HCT116 (cell line): ENCODE measurements around the gene DIO1. TPM values are rescaled to one million over a fixed set of nuclear protein-coding genes. Genes with fewer than 3 reads are reported as not detected.

Experiments used
- ATAC-seq: fragments of 200-7000 bp; cut with Tn5 transposase; 2 replicates; pipeline ENCODE4 v1.9.1; 2020; ENCODE audit warnings: mild to moderate bottlenecking, moderate library complexity
- BruUV-seq: library from RNA; stranded (reverse); fragments of 400-500 nt; replicated peaks from 2 replicates; lab custom pipeline; 2021; lab: Mats Ljungman, UMichigan
- CTCF ChIA-PET: fragments of 300-600 bp; sonication (Branson Sonifier 250); formaldehyde crosslinking; loops from one replicate; lab custom pipeline; 2021; ENCODE audit warnings: antibody characterized with exemption; lab: Charles Lee
- POLR2A ChIA-PET: fragments of 300-600, 350-600 bp; sonication (Branson Sonifier 250); formaldehyde crosslinking; loops from one replicate; lab custom pipeline; 2021; ENCODE audit warnings: antibody characterized with exemption; lab: Charles Lee
- RAD21 ChIA-PET, 2 experiments: fragments of 300-600 bp; sonication (Branson Sonifier 250); formaldehyde crosslinking; loops; one replicate each; lab custom pipeline; 2023; ENCODE audit warnings: low total read pairs in 2 of 2; ENCODE audit not compliant: uncharacterized antibody in 2 of 2, unreplicated experiment in 2 of 2, low non-redundant PET in 1 of 2; lab: Charles Lee
- DNase-seq: peaks from one replicate; pipeline ENCODE4 v3.0.0-alpha.2; 2010; ENCODE audit warnings: low read depth, low spot score
- H2AFZ ChIP-seq: fragments of 200-600 bp; shearing (Covaris generic), sonication (generic); 2 replicates; pipeline ENCODE4 v1.6.1; 2017; ENCODE audit warnings: low read depth, mixed run types, mixed read lengths, antibody characterized with exemption, low read length; ENCODE audit not compliant: poor library complexity, severe bottlenecking
- H3K27ac ChIP-seq: 2 replicates; pipeline ENCODE4 v1.5.1; 2012; ENCODE audit warnings: low read depth, low read length
- H3K27me3 ChIP-seq: fragments of 200-600 bp; sonication (generic); 2 replicates; pipeline ENCODE4 v1.6.1; 2016; ENCODE audit warnings: mixed run types, low read length, mixed read lengths; ENCODE audit not compliant: insufficient read depth
- H3K36me3 ChIP-seq, 2 experiments: fragments of 200-500 bp in 1 of 2; fragments of 200-600 bp in 1 of 2; sonication (Bioruptor generic) in 1 of 2; sonication (generic) in 1 of 2; 2 replicates each; pipeline versions ENCODE4 v1.5.1 to v1.6.1; 2014 to 2016; ENCODE audit warnings: low read length in 2 of 2, inconsistent platforms in 1 of 2, mixed read lengths in 1 of 2, mixed run types in 1 of 2; ENCODE audit not compliant: insufficient read depth in 2 of 2, control insufficient read depth in 1 of 2
- H3K4me1 ChIP-seq, 2 experiments: fragments of 200-600 bp in 1 of 2; sonication (generic) in 1 of 2; 2 replicates each; pipeline versions ENCODE4 v1.5.1 to v1.6.1; 2012 to 2017; ENCODE audit warnings: low read length in 2 of 2, inconsistent platforms in 1 of 2, mild to moderate bottlenecking in 1 of 2, mixed read lengths in 1 of 2, mixed run types in 1 of 2, moderate library complexity in 1 of 2; ENCODE audit not compliant: insufficient read depth in 2 of 2, control insufficient read depth in 1 of 2
- H3K4me2 ChIP-seq: fragments of 200-600 bp; sonication (generic); 2 replicates; pipeline ENCODE4 v1.6.1; 2017; ENCODE audit warnings: mixed run types, low read length, mixed read lengths
- H3K4me3 ChIP-seq, 2 experiments: fragments of 200-600 bp in 1 of 2; sonication (generic) in 1 of 2; replicated peaks in 1 of 2; 2 replicates each; pipeline ENCODE4 v1.5.1; 2011 to 2016; ENCODE audit warnings: low read length in 2 of 2, control low read depth in 1 of 2, low read depth in 1 of 2, mild to moderate bottlenecking in 1 of 2, mixed read lengths in 1 of 2, mixed run types in 1 of 2
- H3K79me2 ChIP-seq: fragments of 200-600 bp; sonication (generic); 2 replicates; pipeline ENCODE4 v1.6.1; 2017; ENCODE audit warnings: mild to moderate bottlenecking, mixed run types, low read length, moderate library complexity, mixed read lengths; ENCODE audit not compliant: insufficient read depth
- H3K9ac ChIP-seq: fragments of 200-600 bp; sonication (generic); 2 replicates; pipeline ENCODE4 v1.6.1; 2016; ENCODE audit warnings: low read length, mixed read lengths
- H3K9me2 ChIP-seq: fragments of 200-600 bp; sonication (generic), shearing (Covaris generic); 2 replicates; pipeline ENCODE4 v1.6.1; 2017; ENCODE audit warnings: mixed run types, mild to moderate bottlenecking, moderate library complexity; ENCODE audit not compliant: insufficient read depth
- H3K9me3 ChIP-seq, 2 experiments: fragments of 200-500 bp in 1 of 2; fragments of 200-600 bp in 1 of 2; sonication (Bioruptor generic) in 1 of 2; sonication (generic) in 1 of 2; 2 replicates each; pipeline ENCODE4 v1.6.1; 2014 to 2017; ENCODE audit warnings: low read length in 2 of 2, mixed read lengths in 2 of 2, inconsistent platforms in 1 of 2, low read depth in 1 of 2, mild to moderate bottlenecking in 1 of 2, mixed run types in 1 of 2, moderate library complexity in 1 of 2; ENCODE audit not compliant: control insufficient read depth in 1 of 2, insufficient read depth in 1 of 2
- H4K20me1 ChIP-seq: fragments of 200-600 bp; sonication (generic), shearing (Covaris generic); 2 replicates; pipeline ENCODE4 v1.6.1; 2017; ENCODE audit warnings: mixed run types, mild to moderate bottlenecking, moderate library complexity; ENCODE audit not compliant: insufficient read depth
- ATF3 ChIP-seq: IDR thresholded peaks from 2 replicates; pipeline ENCODE4 v1.6.1; 2012
- CBX3 ChIP-seq: IDR thresholded peaks from 2 replicates; pipeline ENCODE4 v1.6.1; 2012; ENCODE audit warnings: low read depth
- EGR1 ChIP-seq: IDR thresholded peaks from 2 replicates; pipeline ENCODE4 v1.6.1; 2012; ENCODE audit warnings: low read depth
- ELF1 ChIP-seq: IDR thresholded peaks from 2 replicates; pipeline ENCODE4 v1.6.1; 2012; ENCODE audit warnings: low read depth, borderline replicate concordance
- EZH2 ChIP-seq: fragments of 200-600 bp; sonication (generic); IDR thresholded peaks from 2 replicates; pipeline ENCODE4 v1.6.1; 2017; ENCODE audit warnings: antibody characterized with exemption, mixed run types
- FOSL1 ChIP-seq: IDR thresholded peaks from 2 replicates; pipeline ENCODE4 v1.6.1; 2012; ENCODE audit warnings: low read depth
- POLR2A ChIP-seq: IDR thresholded peaks from 2 replicates; pipeline ENCODE4 v1.7.0; 2011; ENCODE audit warnings: borderline replicate concordance; ENCODE audit not compliant: insufficient read depth, insufficient read length; ENCODE audit errors: extremely low read depth
- RAD21 ChIP-seq: IDR thresholded peaks from 2 replicates; pipeline ENCODE4 v1.6.1; 2012; ENCODE audit warnings: low read depth, mild to moderate bottlenecking
- SIN3A ChIP-seq: IDR thresholded peaks from 2 replicates; pipeline ENCODE4 v1.6.1; 2012; ENCODE audit warnings: low read depth
- SRF ChIP-seq: IDR thresholded peaks from 2 replicates; pipeline ENCODE4 v1.6.1; 2012; ENCODE audit warnings: low read depth
- ZNF274 ChIP-seq: fragments of 200-500 bp; sonication (Bioruptor generic); IDR thresholded peaks from 2 replicates; pipeline ENCODE4 v1.6.1; 2014; ENCODE audit warnings: mild to moderate bottlenecking, low read depth, low read length, inconsistent platforms
- intact Hi-C: fragments of 100-400 bp; cut with micrococcal nuclease; formaldehyde crosslinking; loops from 2 replicates; pipeline ENCODE4 v1.10.0; 2022
- total RNA-seq: library from RNA; stranded (reverse); gene quantifications from one replicate; pipeline ENCODE4 v1.2.1, GENCODE V29; 2021; ENCODE audit not compliant: unreplicated experiment
- TF ChIP-seq, protein P1 (sequence below), 3 experiments: fragments of 200-600 bp in 1 of 3; sonication (generic) in 1 of 3; IDR thresholded peaks in 2 of 3; conservative IDR thresholded peaks in 1 of 3; 2 replicates each; pipeline ENCODE4 v1.5.1; 2012 to 2017; ENCODE audit warnings: low read depth in 2 of 3, low read length in 2 of 3, antibody characterized with exemption in 1 of 3, borderline replicate concordance in 1 of 3, control low read depth in 1 of 3, mild to moderate bottlenecking in 1 of 3, mixed read lengths in 1 of 3, mixed run types in 1 of 3, moderate library complexity in 1 of 3; ENCODE audit not compliant: insufficient read depth in 1 of 3

Gene DIO1
- total RNA-seq, 1 experiment from 2014 or later, result not detected

- Histone ChIP-seq H3K79me2 (peaks cover 58% of the 10 kb centered on the region), H3K9ac (no peak overlapping the region), H2AFZ (no peak overlapping the region), H3K4me1 (peaks cover 10 to 30% of the 10 kb centered on the region in 2 experiments; a peak in 3 of 4 replicates), H3K9me2 (no peaks in the 10 kb centered on the region), H3K27ac (no peak overlapping the region), H3K27me3 (no peaks in the 10 kb centered on the region), H3K4me3 (no peak overlapping the region), H4K20me1 (no peaks in the 10 kb centered on the region), H3K9me3 (no peaks in the 10 kb centered on the region), H3K4me2 (no peak overlapping the region), H3K36me3 (0 out of 4 replicates have a peak, but pooled peaks cover 5 to 6% of the 10 kb centered on the region in 2 experiments)
- CTCF ChIA-PET, result interaction anchor here (0.9 kb wide), 1 partner anchor 16 kb away, joined by 5 read pairs; no protein-coding TSS in a partner anchor
- RAD21 ChIA-PET, result no interaction called here
- intact Hi-C loops, result no loop called here
- ATAC-seq, result no peak
- BruUV-seq, result no TSS peak
- TF ChIP-seq POLR2A, result no peak
- TF ChIP-seq SRF, result no peak
- TF ChIP-seq EZH2, result no peak
- no peak for TF ChIP-seq CBX3
- no peak for TF ChIP-seq ATF3
- TF ChIP-seq FOSL1, result no peak
- TF ChIP-seq ELF1, result no peak
- no peak for TF ChIP-seq RAD21
- no peak for TF ChIP-seq EGR1
- TF ChIP-seq, protein P1, sequence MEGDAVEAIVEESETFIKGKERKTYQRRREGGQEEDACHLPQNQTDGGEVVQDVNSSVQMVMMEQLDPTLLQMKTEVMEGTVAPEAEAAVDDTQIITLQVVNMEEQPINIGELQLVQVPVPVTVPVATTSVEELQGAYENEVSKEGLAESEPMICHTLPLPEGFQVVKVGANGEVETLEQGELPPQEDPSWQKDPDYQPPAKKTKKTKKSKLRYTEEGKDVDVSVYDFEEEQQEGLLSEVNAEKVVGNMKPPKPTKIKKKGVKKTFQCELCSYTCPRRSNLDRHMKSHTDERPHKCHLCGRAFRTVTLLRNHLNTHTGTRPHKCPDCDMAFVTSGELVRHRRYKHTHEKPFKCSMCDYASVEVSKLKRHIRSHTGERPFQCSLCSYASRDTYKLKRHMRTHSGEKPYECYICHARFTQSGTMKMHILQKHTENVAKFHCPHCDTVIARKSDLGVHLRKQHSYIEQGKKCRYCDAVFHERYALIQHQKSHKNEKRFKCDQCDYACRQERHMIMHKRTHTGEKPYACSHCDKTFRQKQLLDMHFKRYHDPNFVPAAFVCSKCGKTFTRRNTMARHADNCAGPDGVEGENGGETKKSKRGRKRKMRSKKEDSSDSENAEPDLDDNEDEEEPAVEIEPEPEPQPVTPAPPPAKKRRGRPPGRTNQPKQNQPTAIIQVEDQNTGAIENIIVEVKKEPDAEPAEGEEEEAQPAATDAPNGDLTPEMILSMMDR (IDR thresholded peaks at IDR 0.05 in 2 of 3, conservative IDR thresholded peaks at IDR 0.05 in 1 of 3; ENCODE audit: borderline replicate concordance in 1 of 3, insufficient read depth in 1 of 3, low read depth in 2 of 3, low read length in 2 of 3), result no peak
- no peak for TF ChIP-seq SIN3A
- TF ChIP-seq ZNF274, result no peak
- POLR2A ChIA-PET, result no interaction called here
- no peak for DNase-seq
These were observed 49.6 kb downstream of the DIO1 start for GRCh38 chr1:53943490-53944043.
